SK-N-SH (cell line): ENCODE data around the gene PYGB. TPM values are rescaled to one million over a fixed set of nuclear protein-coding genes. Genes with fewer than 3 reads are reported as not detected.

Experiments used
- CTCF ChIA-PET: fragments of 300-600, 350-600 bp; formaldehyde crosslinking; extraction: SDS; loops from one replicate; lab custom pipeline; 2021; lab: Yijun Ruan, JAX
- POLR2A ChIA-PET: fragments of 350-600 bp; sonication (Branson Sonifier 250); formaldehyde crosslinking; extraction: SDS; loops from one replicate; lab custom pipeline; 2020; ENCODE audit warnings: antibody characterized with exemption, inconsistent platforms; lab: Yijun Ruan, JAX
- DNase-seq: peaks from one replicate; pipeline ENCODE4 v3.0.0; 2012
- H2AFZ ChIP-seq: fragments of 200-600 bp; sonication (generic); 2 replicates; pipeline ENCODE4 v1.8.1; 2016; ENCODE audit warnings: antibody characterized with exemption, mild to moderate bottlenecking, low read depth
- H3F3A ChIP-seq: fragments of 200-600 bp; sonication (generic); replicated peaks from 2 replicates; pipeline ENCODE3; 2016; ENCODE audit warnings: antibody characterized with exemption, mild to moderate bottlenecking; ENCODE audit not compliant: insufficient read depth
- H3K27ac ChIP-seq, 2 experiments: fragments of 200-500 bp in 1 of 2; fragments of 200-600 bp in 1 of 2; sonication (Bioruptor generic) in 1 of 2; sonication (generic), shearing (Covaris generic) in 1 of 2; 2 replicates each; pipeline versions ENCODE4 v1.5.1 to v1.6.1; 2014 to 2016; ENCODE audit warnings: low read depth in 2 of 2, inconsistent platforms in 1 of 2, low read length in 1 of 2, mild to moderate bottlenecking in 1 of 2, mixed read lengths in 1 of 2
- H3K27me3 ChIP-seq: fragments of 200-600 bp; sonication (generic), shearing (Covaris generic); 2 replicates; pipeline ENCODE4 v1.6.1; 2016; ENCODE audit warnings: mixed run types; ENCODE audit not compliant: insufficient read depth
- H3K36me3 ChIP-seq, 2 experiments: fragments of 200-500 bp in 1 of 2; fragments of 200-600 bp in 1 of 2; sonication (Bioruptor generic) in 1 of 2; sonication (generic) in 1 of 2; replicated peaks in 1 of 2; 2 replicates each; pipeline versions ENCODE3 to v1.5.1; 2014 to 2016; ENCODE audit warnings: low read length in 1 of 2, mild to moderate bottlenecking in 1 of 2; ENCODE audit not compliant: insufficient read depth in 2 of 2, control insufficient read depth in 1 of 2
- H3K4me1 ChIP-seq, 2 experiments: fragments of 200-500 bp in 1 of 2; fragments of 200-600 bp in 1 of 2; sonication (Bioruptor generic) in 1 of 2; sonication (generic), shearing (Covaris generic) in 1 of 2; 2 replicates each; pipeline versions ENCODE4 v1.5.1 to v1.6.1; 2014 to 2016; ENCODE audit warnings: low read depth in 1 of 2, low read length in 1 of 2, mixed run types in 1 of 2; ENCODE audit not compliant: insufficient read depth in 2 of 2, control insufficient read depth in 1 of 2
- H3K4me2 ChIP-seq: fragments of 200-600 bp; sonication (generic), shearing (Covaris generic); 2 replicates; pipeline ENCODE4 v1.6.1; 2017; ENCODE audit warnings: mixed run types
- H3K4me3 ChIP-seq, 2 experiments: fragments of 200-500 bp in 1 of 2; fragments of 200-600 bp in 1 of 2; sonication (Bioruptor generic) in 1 of 2; sonication (generic), shearing (Covaris generic) in 1 of 2; 2 replicates each; pipeline versions ENCODE4 v1.5.1 to v1.8.1; 2014 to 2016; ENCODE audit warnings: low read depth in 2 of 2, inconsistent platforms in 1 of 2, low read length in 1 of 2, mild to moderate bottlenecking in 1 of 2, mixed read lengths in 1 of 2, moderate library complexity in 1 of 2
- H3K79me2 ChIP-seq: fragments of 200-600 bp; sonication (generic); 2 replicates; pipeline ENCODE4 v1.8.1; 2017; ENCODE audit warnings: mild to moderate bottlenecking; ENCODE audit not compliant: insufficient read depth
- H3K9ac ChIP-seq: fragments of 200-600 bp; sonication (generic); 2 replicates; pipeline ENCODE4 v1.6.1; 2017; ENCODE audit warnings: mixed run types
- H3K9me2 ChIP-seq: fragments of 200-600 bp; sonication (generic); 2 replicates; pipeline ENCODE4 v1.6.1; 2017; ENCODE audit warnings: mixed run types
- H3K9me3 ChIP-seq: fragments of 200-600 bp; sonication (generic); 2 replicates; pipeline ENCODE4 v1.6.1; 2017; ENCODE audit warnings: mixed run types, mild to moderate bottlenecking, moderate library complexity
- H4K20me1 ChIP-seq: fragments of 200-600 bp; sonication (generic); 2 replicates; pipeline ENCODE4 v1.6.1; 2017; ENCODE audit warnings: mild to moderate bottlenecking, mixed run types; ENCODE audit not compliant: insufficient read depth
- CHD2 ChIP-seq: fragments of 150-350 bp; IDR thresholded peaks from 2 replicates; pipeline ENCODE4 v1.6.1; 2018; ENCODE audit warnings: low read length; ENCODE audit not compliant: partially characterized antibody
- EP300 ChIP-seq, 2 experiments: IDR thresholded peaks; 2 replicates each; pipeline versions ENCODE4 v1.4.0 to v1.6.1; 2012; ENCODE audit warnings: borderline replicate concordance in 1 of 2, low read depth in 1 of 2, low read length in 1 of 2
- EZH2phosphoT487 ChIP-seq: fragments of 200-600 bp; sonication (generic); IDR thresholded peaks from 2 replicates; pipeline ENCODE4 v1.6.1; 2017; ENCODE audit warnings: low read depth, mixed run types, mild to moderate bottlenecking, antibody characterized with exemption, moderate library complexity, borderline replicate concordance
- FOXJ3 ChIP-seq: sonication (generic); formaldehyde crosslinking; IDR thresholded peaks from 2 replicates; pipeline ENCODE4 v1.5.1; 2020; ENCODE audit warnings: mild to moderate bottlenecking, missing genetic modification reagents
- FOXM1 ChIP-seq: IDR thresholded peaks from 2 replicates; pipeline ENCODE4 v1.4.0; 2012; ENCODE audit warnings: low read depth, mild to moderate bottlenecking
- GABPA ChIP-seq: IDR thresholded peaks from 2 replicates; pipeline ENCODE4 v1.4.0; 2012; ENCODE audit warnings: low read depth, mild to moderate bottlenecking
- MEF2A ChIP-seq: IDR thresholded peaks from 2 replicates; pipeline ENCODE4 v1.4.0; 2012; ENCODE audit warnings: low read depth, borderline replicate concordance
- NFIC ChIP-seq: IDR thresholded peaks from 2 replicates; pipeline ENCODE4 v1.4.0; 2012; ENCODE audit warnings: borderline replicate concordance
- POLR2AphosphoS5 ChIP-seq: IDR thresholded peaks from 2 replicates; pipeline ENCODE4 v1.6.1; 2012; ENCODE audit warnings: low read depth, low read length
- RAD21 ChIP-seq: IDR thresholded peaks from 2 replicates; pipeline ENCODE4 v1.6.1; 2012; ENCODE audit warnings: mild to moderate bottlenecking, low read length
- RCOR1 ChIP-seq: fragments of 150-350 bp; IDR thresholded peaks from 2 replicates; pipeline ENCODE4 v1.6.1; 2017; ENCODE audit warnings: antibody characterized with exemption, low read length
- REST ChIP-seq: IDR thresholded peaks from 2 replicates; pipeline ENCODE4 v1.6.1; 2012; ENCODE audit warnings: mild to moderate bottlenecking, low read depth, low read length, moderate library complexity
- RXRA ChIP-seq: IDR thresholded peaks from 2 replicates; pipeline ENCODE4 v1.4.0; 2012; ENCODE audit warnings: low read depth, mild to moderate bottlenecking, borderline replicate concordance
- SIN3A ChIP-seq: IDR thresholded peaks from 2 replicates; pipeline ENCODE4 v1.6.1; 2012; ENCODE audit warnings: low read depth, mild to moderate bottlenecking, low read length, moderate library complexity, borderline replicate concordance
- TEAD4 ChIP-seq: IDR thresholded peaks from 2 replicates; pipeline ENCODE4 v1.4.0; 2012; ENCODE audit warnings: mild to moderate bottlenecking, borderline replicate concordance; ENCODE audit not compliant: insufficient read depth
- YY1 ChIP-seq: IDR thresholded peaks from 2 replicates; pipeline ENCODE4 v1.4.0; 2012; ENCODE audit warnings: low read depth, mild to moderate bottlenecking
- WGBS: methylation state at CpG from one replicate; pipeline ENCODE4 v1.1.6; 2017; ENCODE audit warnings: low lambda C conversion rate; 5-methylcytosine and 5-hydroxymethylcytosine counted together
- polyA plus RNA-seq, 3 experiments: library from polyadenylated mRNA; depleted of rRNA; stranded (reverse); fragments of >200 nt; gene quantifications; 2 replicates each; pipeline ENCODE4 v1.2.3, GENCODE V29; 2012

The PYGB gene
- polyA plus RNA-seq, 1 of the 3 experiments (the other 2 are of a cell fraction): 35.8 TPM

GRCh38 chr20:25303292-25304024 is 55.6 kb downstream of the PYGB start:
- no peak overlapping the region for H2AFZ ChIP-seq
- no peaks in the 10 kb centered on the region for H3K27me3 ChIP-seq
- WGBS: 99% methylated on average over 12 of the region's 12 CpGs
- H3F3A ChIP-seq: peaks cover 4% of the 10 kb centered on the region
- DNase-seq: no peak
- H3K4me1 ChIP-seq: 0 out of 4 replicates have a peak, but pooled peaks cover 0 to 3% of the 10 kb centered on the region in 2 experiments
- no peaks in the 10 kb centered on the region for H3K9me3 ChIP-seq
- ChIA-PET CTCF (interaction anchor here (2.4 kb wide), 1 partner anchor 96 kb away, joined by 11 read pairs; no protein-coding TSS in a partner anchor), POLR2A (no interaction called here)
- no peaks in the 10 kb centered on the region for H3K9me2 ChIP-seq
- no peak overlapping the region for H3K4me3 ChIP-seq
- TF ChIP-seq REST: no peak
- TF ChIP-seq MEF2A: no peak
- no peak for TF ChIP-seq POLR2AphosphoS5
- TF ChIP-seq NFIC: no peak
- TF ChIP-seq SIN3A: no peak
- TF ChIP-seq FOXM1: no peak
- TF ChIP-seq RXRA: no peak
- no peak for TF ChIP-seq RCOR1
- no peak for TF ChIP-seq YY1
- TF ChIP-seq GABPA: no peak
- no peak for TF ChIP-seq FOXJ3 (CRISPR knock-in tag)
- TF ChIP-seq EZH2phosphoT487: no peak
- no peak for TF ChIP-seq RAD21
- no peak for TF ChIP-seq EP300 (IDR thresholded peaks at IDR 0.05; ENCODE audit: borderline replicate concordance in 1 of 2, low read depth in 1 of 2, low read length in 1 of 2)
- TF ChIP-seq CHD2: no peak
- TF ChIP-seq TEAD4: no peak
- H3K79me2 ChIP-seq: no peaks in the 10 kb centered on the region
- H4K20me1 ChIP-seq: no peaks in the 10 kb centered on the region; the same call in 1 of the 2 replicates
- peaks cover 4 to 21% of the 10 kb centered on the region in 2 experiments for H3K36me3 ChIP-seq
- H3K27ac ChIP-seq: no peak overlapping the region
- no peak overlapping the region for H3K4me2 ChIP-seq
- no peak overlapping the region for H3K9ac ChIP-seq
